ENCODE measurements around the gene LRFN4.
A peak's percentile ranks its signal among the peaks of the same experiment; 100 is the strongest.

LRFN4 gene

DNA sequence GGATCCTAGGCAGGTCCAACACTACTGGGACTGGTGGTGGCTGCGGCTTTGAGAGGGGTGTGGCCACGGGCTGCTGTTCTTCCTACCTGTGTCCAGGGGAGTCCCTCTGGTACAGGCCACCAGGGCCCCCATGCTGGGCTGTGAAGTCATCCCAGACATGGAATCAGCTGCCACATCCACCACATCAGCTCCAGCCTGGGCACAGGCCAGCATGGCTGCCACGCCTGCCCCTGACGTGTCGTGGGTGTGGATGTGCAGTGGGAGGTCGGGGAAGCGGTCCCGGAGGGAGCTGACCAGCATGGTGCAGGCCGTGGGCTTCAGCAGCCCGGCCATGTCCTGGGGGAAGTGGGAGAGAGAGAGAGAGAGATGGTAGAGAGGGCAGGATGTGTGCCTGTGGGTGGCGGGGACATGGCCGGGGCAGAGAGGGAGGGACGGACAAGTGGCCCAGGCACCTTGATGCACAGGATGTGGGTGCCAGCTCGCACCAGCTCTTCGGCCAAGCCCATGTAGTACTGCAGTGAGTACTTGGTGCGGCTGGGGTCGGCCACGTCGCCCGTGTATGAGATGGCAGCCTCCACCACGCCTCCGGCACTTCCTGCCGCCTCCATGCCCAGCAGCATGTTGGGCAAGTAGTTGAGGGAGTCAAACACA is 6.2 kb upstream of the LRFN4 start:
- no peak for TF ChIP-seq POLR2A (IDR thresholded peaks at IDR 0.05; ENCODE audit: low read depth, low read length)
- DNase-seq (ENCODE audit: insufficient read length, low spot score) (no peak), FAIRE-seq (no peak)

DNA sequence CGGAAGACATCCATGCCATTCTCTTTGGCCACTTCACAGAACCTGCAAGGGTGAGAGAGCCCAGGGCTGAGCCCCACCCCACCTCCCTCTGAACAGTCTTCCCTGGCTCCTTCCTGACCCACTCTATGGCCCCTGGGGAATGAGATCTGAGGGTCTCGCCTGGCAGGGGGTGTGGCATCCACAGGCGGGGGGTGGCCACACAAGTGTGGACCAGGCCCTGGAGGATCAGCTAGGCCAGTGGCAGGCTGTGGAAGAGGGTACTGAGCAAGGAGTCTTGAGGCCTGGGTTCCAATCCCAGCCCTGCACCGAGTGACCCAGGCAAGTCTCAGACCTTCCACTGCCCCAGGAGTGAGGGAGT is 5.6 kb upstream of the LRFN4 start:
- no peak for TF ChIP-seq POLR2A (IDR thresholded peaks at IDR 0.05; ENCODE audit: low read depth, low read length)
- FAIRE-seq, result no peak
- DNase-seq (ENCODE audit: insufficient read length, low spot score), result no peak

DNA sequence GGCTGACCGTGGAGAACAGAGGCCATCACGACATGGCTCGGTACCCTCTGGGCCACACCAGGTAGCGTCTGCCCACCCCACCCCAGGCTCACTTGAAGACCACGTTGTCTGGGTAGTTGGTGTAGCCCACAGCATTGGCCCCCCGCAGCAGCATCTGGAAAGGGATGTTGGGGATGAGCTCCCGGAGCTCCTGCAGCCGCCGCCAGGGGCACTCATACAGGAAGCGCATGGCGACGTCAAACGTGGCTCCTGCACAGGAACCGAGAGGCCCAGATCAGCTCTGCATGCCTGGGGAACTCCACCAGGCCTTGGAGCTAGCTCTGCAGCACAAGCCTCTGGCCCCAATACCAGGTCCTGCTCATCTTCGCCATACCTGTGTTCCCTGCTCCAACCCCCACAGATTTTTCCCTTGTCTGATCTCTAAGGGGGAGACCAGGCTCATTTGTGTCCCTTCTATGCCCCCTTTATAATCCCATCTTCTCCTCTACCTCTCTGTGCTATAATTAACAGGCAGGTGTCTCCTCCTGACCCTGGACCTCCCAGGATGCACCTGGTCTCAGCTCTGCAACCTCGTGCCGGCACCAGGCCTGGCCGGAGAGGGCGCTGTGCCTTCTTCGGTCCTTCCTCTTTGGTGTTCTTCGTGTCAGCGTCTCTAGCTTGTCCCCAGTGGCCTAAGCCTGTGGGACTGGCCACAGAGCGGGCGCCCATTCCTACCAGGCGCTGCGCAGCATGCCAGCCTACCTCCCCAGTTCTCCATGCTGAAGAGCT is 5.0 kb upstream of the LRFN4 start:
- no peak for TF ChIP-seq POLR2A (IDR thresholded peaks at IDR 0.05; ENCODE audit: low read depth, low read length)
- FAIRE-seq (no peak), DNase-seq (ENCODE audit: insufficient read length, low spot score) (no peak)

DNA sequence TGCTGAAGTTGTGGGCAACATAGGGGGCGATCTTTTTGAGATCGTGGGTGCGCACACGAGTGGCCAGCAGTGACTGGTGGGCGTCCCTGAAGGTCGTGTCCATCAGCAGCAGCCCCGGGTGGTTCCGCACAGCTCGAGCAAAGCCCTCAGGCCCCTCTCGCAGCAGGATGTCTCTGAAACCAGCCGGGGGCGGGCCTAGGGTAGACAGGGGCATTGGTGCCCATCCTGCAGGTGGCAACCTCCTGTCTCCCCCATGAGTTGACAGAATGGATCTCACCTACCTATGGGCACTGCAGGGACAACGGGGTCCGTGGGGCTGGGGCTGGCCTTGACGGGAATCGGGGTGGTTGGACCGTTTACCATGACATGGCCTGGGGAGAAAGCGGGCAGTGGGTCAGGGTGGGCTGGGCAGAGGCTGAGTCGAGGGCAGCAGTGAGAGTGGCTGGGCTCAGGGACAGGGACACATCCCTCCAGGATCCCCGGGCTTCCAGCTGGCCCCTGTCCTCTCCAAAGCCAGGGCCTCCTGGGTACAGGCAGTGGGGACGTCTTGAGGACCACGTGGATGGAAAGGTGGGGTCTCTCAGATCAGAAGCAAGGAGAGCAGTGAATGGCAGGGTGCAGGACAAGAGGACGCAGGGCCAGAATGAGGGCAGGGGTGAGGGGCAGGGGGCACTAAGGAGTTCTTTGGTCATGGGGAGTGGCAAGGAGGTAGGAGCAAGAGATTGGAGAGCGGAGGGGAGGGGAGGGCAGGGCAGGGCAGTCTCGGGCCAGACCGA is 4.2 kb upstream of the LRFN4 start:
- FAIRE-seq (no peak), DNase-seq (ENCODE audit: insufficient read length, low spot score) (no peak)
- no peak for TF ChIP-seq POLR2A (IDR thresholded peaks at IDR 0.05; ENCODE audit: low read depth, low read length)

DNA sequence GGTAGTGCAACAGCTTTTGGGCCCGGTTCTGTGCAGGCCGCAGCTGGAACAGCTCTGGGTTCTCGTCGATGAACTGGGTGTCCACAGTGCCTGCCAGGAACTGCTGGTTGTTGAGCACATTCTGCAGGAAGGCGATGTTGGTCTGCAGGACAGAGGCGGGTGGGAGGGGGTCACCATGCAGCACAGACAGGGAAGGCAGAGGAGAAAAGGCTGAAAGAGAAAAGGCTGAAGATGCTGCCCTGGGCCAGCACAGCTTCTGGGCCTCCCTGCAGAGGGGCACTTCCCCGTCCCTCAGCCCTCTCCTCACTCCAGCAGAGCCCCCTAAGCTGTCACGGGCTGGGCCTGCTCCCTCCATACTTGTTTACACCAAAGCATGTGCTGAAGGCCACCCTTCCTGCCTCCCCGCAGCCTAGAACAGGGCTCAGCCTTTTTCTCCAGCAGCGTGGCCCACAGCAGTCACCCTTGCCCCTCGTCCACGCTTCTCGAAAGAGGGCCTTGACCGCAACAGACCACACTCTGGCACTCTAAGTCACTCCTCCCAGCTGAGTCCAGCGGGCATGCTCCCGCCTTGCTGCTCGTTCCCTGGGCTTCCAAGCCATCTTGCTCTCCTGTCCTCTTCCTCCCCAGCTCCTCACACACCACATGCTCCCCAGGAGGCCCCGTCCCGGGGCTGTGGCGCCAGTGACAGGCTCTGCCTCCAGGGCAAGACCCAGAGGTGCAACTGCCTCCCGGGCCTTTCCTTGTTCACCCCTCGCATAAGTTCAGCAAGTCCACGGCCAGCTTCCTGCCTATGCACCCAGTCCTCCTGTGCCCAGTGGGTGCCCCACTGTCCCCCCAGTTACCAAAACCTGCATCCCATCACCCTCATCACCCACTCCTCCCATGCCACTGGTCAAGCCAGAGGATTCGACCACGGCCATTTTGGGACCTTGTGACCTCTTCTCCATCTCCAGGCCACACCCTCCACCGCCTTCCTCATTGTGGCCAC is 3.3 kb upstream of the LRFN4 start:
- no peak for DNase-seq (ENCODE audit: insufficient read length, low spot score)
- no peak for TF ChIP-seq POLR2A (IDR thresholded peaks at IDR 0.05; ENCODE audit: low read depth, low read length)
- no peak for FAIRE-seq

DNA sequence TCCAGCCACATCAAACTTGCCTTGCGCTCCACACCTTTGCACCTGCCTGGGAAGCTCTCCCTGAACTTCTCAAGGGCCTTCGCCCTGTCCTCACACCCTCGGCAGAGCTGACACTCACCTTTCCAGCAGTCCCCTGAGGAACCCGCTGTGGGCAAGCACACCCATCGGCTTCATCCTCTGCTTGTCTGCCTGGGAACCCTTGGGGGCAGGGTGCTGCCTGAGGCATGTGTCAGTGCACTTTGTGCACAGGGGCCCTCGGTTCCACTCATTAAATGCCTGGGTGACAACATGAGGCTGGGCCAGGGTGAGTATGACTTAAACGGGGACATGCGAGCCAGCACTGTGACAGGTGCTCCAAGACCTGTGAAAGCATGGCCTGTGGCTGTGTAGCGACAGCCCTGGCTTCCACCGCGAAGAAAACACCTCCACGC is 2.6 kb upstream of the LRFN4 start:
- TF ChIP-seq POLR2A (IDR thresholded peaks at IDR 0.05; ENCODE audit: low read depth, low read length), result no peak
- DNase-seq (ENCODE audit: insufficient read length, low spot score) (no peak), FAIRE-seq (no peak)

DNA sequence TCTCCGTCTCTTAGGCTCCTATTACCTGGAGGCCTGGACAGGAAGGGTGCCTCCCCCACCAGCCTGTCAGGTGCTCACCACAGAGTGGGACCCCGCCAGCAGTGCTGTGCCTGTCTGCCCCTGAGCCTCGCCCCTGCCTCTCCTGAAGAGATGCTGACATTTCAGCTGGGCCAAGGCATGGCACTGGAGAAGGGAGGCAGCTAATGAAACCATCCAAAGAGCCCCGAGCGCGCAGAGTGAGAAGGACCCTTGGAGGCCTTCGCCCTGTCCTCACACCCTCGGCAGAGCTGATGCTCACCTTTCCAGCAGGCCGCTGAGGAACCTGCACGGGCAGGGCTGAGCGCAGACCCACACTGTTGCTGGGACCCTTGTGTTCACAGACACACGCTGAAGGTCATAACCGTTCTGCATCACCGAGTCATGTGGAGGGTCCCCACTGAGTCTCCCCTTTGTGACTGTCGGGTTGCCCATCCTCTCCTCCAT is 2.1 kb upstream of the LRFN4 start:
- no peak for FAIRE-seq
- DNase-seq (ENCODE audit: insufficient read length, low spot score), result no peak
- no peak for TF ChIP-seq POLR2A (IDR thresholded peaks at IDR 0.05; ENCODE audit: low read depth, low read length)

DNA sequence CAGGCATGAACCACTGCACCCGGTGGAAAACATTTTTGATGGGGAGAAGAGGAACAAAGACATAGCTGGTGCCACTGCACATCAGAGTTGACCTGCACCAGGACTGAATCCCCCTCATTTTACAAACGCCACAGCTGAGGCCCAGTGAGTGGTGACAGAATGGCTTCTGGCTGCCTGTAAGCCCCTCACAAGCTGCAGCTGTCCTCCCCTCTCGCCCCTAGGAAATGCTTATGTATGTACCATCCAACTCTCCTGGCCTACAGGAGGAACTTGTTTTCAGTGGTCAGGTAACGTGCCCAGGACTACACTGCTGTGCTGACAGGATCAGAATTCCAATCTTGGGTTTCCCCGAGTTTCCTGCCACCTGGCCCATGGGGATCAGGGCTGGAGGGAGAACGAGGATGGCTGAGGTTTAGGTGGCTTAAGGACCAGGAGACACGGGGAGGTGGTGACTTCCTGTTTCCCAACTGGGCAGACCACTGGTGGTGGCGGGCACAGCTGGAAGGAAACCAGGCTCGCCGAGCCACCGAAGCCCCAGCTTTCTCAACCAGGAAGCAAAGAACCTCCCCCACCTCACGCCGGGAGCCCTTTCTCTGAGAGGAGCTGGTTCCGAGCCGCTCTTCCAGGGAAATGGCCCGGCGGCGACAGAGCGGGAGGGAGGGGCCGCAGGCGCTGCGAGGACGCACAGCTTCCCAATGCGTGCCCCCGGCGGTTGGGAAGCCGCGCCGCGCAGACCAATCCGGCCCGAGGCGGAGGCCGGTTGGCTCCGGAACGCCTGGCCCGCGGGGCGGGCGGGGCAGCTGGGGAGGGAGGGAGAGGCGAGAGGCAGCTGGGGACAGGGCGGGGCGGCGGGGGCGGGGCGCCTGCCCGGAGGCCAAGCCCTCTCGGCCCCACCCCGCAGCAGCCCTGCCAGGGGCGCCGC is 1.0 kb upstream of the LRFN4 start:
- peak; percentile 81 for TF ChIP-seq POLR2A (IDR thresholded peaks at IDR 0.05; ENCODE audit: low read depth, low read length)

DNA sequence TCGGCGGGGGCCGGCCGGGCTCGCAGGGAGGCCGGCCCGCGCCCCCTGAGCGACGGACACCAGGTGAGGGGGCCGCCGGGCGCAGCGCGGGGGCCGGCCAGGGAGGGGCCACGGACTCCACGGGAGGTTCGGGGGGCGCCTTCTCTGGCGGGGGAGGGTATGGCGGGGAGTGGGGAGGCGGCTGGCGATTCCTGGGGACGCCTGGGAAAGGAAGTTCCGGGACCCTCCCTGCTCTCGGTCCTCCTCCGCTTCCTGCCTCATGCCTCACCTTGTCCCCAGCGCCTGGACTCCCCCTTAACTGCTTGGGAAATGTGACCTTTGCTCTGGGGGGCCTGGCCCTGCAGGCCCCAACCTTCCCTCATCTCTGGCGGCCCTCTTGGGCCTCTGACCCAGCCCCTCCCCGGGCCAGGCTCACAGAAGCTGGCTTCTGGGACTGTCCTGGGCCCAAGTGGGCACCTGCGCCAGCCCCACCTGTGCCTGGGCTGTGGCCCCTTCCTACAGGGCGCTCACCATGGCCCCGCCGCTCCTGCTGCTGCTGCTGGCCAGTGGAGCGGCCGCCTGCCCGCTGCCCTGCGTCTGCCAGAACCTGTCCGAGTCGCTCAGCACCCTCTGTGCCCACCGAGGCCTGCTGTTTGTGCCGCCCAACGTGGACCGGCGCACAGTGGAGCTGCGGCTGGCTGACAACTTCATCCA is 516 bp downstream of the LRFN4 start:
- FAIRE-seq, result no peak
- TF ChIP-seq POLR2A (IDR thresholded peaks at IDR 0.05; ENCODE audit: low read depth, low read length), result no peak
- peak; percentile 59 for DNase-seq (ENCODE audit: insufficient read length, low spot score)

More for the DNA sequence above, 1.0 kb upstream of the LRFN4 start:
- DNase-seq (ENCODE audit: insufficient read length, low spot score) (peak; percentile 98), FAIRE-seq (no peak)

DNA sequence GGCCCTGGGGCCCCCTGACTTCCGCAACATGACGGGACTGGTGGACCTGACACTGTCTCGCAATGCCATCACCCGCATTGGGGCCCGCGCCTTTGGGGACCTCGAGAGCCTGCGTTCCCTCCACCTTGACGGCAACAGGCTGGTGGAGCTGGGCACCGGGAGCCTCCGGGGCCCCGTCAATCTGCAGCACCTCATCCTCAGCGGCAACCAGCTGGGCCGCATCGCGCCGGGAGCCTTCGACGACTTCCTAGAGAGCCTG is 992 bp downstream of the LRFN4 start:
- no peak for TF ChIP-seq POLR2A (IDR thresholded peaks at IDR 0.05; ENCODE audit: low read depth, low read length)
- FAIRE-seq (no peak), DNase-seq (ENCODE audit: insufficient read length, low spot score) (no peak)

DNA sequence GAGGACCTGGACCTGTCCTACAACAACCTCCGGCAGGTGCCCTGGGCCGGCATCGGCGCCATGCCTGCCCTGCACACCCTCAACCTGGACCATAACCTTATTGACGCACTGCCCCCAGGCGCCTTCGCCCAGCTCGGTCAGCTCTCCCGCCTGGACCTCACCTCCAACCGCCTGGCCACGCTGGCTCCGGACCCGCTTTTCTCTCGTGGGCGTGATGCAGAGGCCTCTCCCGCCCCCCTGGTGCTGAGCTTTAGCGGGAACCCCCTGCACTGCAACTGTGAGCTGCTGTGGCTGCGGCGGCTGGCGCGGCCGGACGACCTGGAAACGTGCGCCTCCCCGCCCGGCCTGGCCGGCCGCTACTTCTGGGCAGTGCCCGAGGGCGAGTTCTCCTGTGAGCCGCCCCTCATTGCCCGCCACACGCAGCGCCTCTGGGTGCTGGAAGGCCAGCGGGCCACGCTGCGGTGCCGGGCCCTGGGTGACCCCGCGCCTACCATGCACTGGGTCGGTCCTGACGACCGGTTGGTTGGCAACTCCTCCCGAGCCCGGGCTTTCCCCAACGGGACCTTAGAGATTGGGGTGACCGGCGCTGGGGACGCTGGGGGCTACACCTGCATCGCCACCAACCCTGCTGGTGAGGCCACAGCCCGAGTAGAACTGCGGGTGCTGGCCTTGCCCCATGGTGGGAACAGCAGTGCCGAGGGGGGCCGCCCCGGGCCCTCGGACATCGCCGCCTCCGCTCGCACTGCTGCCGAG is 1.5 kb downstream of the LRFN4 start:
- no peak for DNase-seq (ENCODE audit: insufficient read length, low spot score)
- TF ChIP-seq POLR2A (IDR thresholded peaks at IDR 0.05; ENCODE audit: low read depth, low read length), result no peak
- no peak for FAIRE-seq
